Testis (tissue), 2 donors: ENCODE measurements around the gene ASIC4.

Source experiments
- POLR2A ChIP-seq: fragments of 450-650 bp; IDR thresholded peaks from one replicate; pipeline ENCODE4 v1.6.1; 2017; ENCODE audit warnings: antibody characterized with exemption, mild to moderate bottlenecking, moderate library complexity
- TF ChIP-seq, protein P1 (sequence below), 3 experiments: fragments of 450-650 bp in 2 of 3; fragments of 200-600 bp in 1 of 3; sonication (generic) in 1 of 3; IDR thresholded peaks; one replicate each; pipeline ENCODE4 v1.5.1; 2016 to 2019; ENCODE audit warnings: antibody characterized with exemption in 3 of 3, mild to moderate bottlenecking in 2 of 3, moderate library complexity in 1 of 3

DNA sequence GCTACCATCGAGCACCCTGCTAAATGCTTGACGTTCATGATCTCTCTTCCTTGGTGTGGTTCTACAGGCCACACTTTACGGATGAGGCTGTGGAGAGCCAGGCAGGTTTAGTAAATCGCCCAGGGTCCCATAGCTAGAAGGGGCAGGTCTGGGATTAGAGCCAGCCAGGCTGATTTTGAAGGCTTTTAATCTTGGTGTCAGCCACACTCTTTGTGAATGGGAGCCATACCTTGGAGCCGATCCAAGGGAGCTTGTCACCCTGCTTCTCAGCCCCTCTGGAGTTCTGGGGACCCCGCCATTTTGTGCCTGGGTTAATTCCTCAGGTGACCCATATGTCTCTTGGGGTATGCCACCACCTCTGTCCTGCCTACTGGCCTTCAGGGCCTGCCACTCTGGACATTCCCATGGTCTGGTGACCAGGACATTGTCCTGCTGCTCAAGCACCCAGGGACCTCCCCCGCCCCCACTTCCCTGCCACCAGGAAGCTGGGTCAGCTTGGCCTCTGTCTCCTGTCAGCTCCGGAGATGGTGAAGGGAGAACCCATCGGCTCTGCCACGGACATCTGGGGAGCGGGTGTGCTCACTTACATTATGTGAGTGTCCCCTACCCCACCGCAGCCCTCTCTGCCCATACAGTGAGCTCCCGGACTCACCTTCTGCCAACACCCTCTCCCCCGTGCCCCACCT is 22.9 kb upstream of the ASIC4 start:
- TF ChIP-seq, protein P1, sequence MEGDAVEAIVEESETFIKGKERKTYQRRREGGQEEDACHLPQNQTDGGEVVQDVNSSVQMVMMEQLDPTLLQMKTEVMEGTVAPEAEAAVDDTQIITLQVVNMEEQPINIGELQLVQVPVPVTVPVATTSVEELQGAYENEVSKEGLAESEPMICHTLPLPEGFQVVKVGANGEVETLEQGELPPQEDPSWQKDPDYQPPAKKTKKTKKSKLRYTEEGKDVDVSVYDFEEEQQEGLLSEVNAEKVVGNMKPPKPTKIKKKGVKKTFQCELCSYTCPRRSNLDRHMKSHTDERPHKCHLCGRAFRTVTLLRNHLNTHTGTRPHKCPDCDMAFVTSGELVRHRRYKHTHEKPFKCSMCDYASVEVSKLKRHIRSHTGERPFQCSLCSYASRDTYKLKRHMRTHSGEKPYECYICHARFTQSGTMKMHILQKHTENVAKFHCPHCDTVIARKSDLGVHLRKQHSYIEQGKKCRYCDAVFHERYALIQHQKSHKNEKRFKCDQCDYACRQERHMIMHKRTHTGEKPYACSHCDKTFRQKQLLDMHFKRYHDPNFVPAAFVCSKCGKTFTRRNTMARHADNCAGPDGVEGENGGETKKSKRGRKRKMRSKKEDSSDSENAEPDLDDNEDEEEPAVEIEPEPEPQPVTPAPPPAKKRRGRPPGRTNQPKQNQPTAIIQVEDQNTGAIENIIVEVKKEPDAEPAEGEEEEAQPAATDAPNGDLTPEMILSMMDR (IDR thresholded peaks at IDR 0.05), result no peak
- TF ChIP-seq POLR2A, result no peak
